Astrocyte (in vitro differentiated cells and primary cell): ENCODE data around the gene RO60.

Source experiments
- EZH2 ChIP-seq: IDR thresholded peaks from 2 replicates; pipeline ENCODE4 v1.6.1; 2012; ENCODE audit warnings: mild to moderate bottlenecking, low read length, inconsistent platforms; ENCODE audit not compliant: insufficient read depth
- TF ChIP-seq, protein P1 (sequence below): IDR thresholded peaks from 2 replicates; pipeline ENCODE4 v1.5.1; 2011; ENCODE audit warnings: low read depth, mild to moderate bottlenecking, inconsistent platforms, low read length, moderate library complexity; ENCODE audit not compliant: insufficient read depth

DNA sequence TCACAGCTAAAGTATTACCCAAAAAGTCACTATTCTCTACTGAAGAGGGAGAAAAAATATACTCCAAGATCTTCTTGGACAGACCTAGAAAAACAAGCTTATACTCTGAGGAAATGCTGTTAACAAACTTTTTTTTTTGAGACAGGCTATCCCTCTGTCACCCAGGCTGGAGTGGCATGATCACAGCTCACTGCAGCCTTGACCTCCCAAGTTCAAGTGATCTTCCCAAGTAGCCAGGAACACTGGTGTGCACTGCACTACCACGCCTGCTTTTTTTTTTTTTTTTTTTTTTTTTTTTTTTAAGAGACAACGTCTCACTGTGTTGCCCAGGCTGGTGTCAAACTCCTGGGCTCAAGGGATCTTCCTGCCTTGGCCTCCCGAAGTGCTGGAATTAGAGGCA is 28.5 kb downstream of the RO60 start:
- TF ChIP-seq, protein P1, sequence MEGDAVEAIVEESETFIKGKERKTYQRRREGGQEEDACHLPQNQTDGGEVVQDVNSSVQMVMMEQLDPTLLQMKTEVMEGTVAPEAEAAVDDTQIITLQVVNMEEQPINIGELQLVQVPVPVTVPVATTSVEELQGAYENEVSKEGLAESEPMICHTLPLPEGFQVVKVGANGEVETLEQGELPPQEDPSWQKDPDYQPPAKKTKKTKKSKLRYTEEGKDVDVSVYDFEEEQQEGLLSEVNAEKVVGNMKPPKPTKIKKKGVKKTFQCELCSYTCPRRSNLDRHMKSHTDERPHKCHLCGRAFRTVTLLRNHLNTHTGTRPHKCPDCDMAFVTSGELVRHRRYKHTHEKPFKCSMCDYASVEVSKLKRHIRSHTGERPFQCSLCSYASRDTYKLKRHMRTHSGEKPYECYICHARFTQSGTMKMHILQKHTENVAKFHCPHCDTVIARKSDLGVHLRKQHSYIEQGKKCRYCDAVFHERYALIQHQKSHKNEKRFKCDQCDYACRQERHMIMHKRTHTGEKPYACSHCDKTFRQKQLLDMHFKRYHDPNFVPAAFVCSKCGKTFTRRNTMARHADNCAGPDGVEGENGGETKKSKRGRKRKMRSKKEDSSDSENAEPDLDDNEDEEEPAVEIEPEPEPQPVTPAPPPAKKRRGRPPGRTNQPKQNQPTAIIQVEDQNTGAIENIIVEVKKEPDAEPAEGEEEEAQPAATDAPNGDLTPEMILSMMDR = no peak
- TF ChIP-seq EZH2 = no peak
